Measurements from ENCODE around the gene SPR.

The SPR gene

DNA sequence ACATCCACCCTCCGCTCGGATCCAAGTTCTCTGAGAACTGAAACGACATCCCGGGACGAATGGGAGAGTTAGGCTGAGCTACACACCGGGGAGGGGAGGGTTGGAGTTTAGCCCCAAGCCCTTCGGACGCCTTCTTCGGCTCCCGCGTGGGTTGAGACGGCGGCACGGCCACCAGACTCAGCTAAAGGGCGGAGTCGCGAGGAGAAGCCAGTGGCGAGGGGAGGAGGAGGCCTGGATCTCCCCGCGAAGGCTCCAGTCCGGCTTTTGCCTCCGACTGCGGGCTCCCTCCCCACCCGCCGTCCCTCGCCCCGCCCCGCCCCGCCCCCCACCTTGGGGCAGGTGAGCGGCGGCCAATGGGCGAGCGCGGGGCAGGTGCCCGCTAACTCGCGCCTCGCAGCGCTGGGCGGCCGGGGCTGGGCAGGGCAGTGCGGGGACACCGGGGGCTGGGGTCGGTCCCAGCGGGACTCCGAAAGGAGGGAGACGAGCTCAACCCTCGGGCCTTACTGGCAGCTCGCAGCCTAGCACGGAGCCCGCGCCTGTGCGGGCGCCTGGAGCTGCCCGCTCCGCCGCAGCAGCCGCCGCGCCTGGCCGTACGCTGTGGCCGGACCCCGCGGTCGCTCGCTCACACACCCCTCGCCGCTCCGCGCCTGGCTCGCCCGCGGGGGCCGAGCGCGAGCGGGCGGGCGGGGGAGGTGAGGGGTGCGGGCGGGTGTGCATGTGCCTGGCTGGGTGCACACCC, 30.1 kb downstream of the SPR start, which contains the start of gene EMX1:
TSS of gene EMX1 (plus strand) at position 382 of the 739 bp plus-strand sequence. CDS start at position 716, 334 bp downstream.
- TF ChIP-seq, protein P1, sequence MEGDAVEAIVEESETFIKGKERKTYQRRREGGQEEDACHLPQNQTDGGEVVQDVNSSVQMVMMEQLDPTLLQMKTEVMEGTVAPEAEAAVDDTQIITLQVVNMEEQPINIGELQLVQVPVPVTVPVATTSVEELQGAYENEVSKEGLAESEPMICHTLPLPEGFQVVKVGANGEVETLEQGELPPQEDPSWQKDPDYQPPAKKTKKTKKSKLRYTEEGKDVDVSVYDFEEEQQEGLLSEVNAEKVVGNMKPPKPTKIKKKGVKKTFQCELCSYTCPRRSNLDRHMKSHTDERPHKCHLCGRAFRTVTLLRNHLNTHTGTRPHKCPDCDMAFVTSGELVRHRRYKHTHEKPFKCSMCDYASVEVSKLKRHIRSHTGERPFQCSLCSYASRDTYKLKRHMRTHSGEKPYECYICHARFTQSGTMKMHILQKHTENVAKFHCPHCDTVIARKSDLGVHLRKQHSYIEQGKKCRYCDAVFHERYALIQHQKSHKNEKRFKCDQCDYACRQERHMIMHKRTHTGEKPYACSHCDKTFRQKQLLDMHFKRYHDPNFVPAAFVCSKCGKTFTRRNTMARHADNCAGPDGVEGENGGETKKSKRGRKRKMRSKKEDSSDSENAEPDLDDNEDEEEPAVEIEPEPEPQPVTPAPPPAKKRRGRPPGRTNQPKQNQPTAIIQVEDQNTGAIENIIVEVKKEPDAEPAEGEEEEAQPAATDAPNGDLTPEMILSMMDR (conservative IDR thresholded peaks at IDR 0.05), result no peak
- H3K27ac ChIP-seq, result peak within 1 kb of the TSS; percentile 69

DNA sequence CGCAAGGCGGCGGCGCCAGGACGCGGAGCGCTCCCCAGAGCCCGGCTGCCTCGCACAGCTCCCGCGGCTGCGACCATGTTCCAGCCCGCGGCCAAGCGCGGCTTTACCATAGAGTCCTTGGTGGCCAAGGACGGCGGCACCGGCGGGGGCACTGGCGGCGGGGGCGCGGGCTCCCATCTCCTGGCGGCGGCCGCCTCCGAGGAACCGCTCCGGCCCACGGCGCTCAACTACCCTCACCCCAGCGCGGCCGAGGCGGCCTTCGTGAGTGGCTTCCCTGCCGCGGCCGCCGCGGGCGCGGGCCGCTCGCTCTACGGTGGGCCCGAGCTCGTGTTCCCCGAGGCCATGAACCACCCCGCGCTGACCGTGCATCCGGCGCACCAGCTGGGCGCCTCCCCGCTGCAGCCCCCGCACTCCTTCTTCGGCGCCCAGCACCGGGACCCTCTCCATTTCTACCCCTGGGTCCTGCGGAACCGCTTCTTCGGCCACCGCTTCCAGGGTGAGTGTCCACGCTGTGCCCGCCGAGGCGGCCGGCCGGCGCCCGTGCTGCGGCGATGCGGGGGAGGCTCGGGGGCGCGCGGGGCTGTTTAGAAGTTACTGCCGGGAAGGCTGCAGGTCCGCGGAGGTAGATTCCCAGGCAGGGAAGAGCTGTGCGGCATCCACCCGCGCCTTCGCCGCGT, 30.8 kb downstream of the SPR start:
- H3K27ac ChIP-seq, result peak overlapping the region; percentile 69
- TF ChIP-seq, protein P1 (conservative IDR thresholded peaks at IDR 0.05), result no peak

DNA sequence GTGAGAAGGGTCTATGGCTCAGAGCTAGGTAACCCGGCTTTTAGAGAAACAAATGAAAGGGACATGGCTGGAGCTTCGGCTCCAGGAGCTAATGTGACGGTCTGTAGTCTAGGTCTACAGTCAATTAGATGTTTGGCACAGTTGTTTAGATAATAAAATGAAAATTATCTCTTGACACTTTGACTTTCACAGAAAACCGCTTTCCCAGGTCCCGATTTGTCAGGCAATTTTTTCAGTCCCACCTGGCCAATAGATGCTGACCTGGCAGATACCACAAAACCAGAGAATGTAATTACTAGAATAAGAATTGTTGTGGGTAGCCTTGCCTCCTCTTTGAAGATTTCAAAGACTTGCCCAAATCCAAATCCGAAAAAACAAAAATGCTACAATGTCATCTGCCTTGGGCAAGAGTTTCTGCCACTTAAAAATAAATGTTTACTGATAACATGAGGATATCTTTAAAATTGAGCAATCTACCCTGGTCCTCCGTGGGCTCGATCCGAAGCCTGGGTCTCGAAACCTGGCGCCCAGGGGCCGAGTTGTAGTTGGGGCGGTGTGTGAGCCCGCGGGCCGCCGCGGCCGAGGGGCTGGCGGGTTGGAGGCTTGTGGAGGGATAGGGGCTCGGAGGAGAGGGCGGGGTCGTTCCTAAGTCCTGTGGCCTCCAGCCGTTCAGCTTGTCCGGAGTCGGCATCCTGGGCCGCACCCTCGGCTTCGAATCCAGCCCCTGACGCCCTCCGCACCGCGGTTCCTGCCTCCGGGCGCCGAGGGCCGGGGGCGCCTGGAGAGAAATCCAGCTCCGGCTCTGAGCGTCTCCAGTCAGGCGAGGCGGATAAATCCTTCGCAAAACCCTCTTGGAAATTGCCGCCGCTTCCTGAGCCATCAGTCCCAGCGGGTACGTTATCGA, 32.5 kb downstream of the SPR start:
- TF ChIP-seq, protein P1 (conservative IDR thresholded peaks at IDR 0.05), result no peak
- H3K27ac ChIP-seq, result peak overlapping the region; percentile 69; the same call in 1 of the 2 replicates

DNA sequence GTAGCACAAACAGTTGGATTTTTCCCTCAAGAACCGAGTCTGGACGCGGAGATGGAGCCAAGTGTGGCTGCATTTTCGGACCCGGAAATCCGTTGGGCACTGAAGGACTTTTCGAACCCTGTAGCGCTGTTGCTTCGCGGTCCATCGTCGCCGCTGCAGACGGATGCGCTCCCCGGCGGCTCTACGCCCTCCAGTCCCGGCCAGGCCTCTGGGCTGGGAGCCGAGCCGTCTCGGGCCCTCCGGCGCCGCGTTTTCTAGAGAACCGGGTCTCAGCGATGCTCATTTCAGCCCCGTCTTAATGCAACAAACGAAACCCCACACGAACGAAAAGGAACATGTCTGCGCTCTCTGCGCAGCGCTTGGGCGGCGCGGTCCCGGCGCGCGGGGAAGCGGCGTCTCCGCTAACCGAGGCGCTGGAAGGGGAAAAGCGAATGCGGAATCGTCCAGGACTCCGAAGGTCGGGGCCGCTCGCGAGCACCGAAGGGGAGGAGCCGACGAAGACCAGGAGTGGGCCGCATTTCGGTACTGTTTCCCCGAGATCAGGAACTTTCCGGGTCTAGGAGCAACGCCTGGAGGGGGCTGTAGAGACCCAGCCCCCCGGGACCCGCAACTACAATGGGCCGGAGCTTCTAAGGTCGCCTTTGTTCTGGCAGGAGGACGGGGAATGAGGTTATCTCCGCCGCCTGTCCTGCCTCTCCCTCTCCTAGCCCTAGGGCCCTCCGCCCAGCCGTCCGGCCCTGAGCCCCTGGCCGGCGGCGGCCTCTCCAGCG, 33.3 kb downstream of the SPR start:
- H3K27ac ChIP-seq, result no peak overlapping the region
- TF ChIP-seq, protein P1 (conservative IDR thresholded peaks at IDR 0.05), result no peak

DNA sequence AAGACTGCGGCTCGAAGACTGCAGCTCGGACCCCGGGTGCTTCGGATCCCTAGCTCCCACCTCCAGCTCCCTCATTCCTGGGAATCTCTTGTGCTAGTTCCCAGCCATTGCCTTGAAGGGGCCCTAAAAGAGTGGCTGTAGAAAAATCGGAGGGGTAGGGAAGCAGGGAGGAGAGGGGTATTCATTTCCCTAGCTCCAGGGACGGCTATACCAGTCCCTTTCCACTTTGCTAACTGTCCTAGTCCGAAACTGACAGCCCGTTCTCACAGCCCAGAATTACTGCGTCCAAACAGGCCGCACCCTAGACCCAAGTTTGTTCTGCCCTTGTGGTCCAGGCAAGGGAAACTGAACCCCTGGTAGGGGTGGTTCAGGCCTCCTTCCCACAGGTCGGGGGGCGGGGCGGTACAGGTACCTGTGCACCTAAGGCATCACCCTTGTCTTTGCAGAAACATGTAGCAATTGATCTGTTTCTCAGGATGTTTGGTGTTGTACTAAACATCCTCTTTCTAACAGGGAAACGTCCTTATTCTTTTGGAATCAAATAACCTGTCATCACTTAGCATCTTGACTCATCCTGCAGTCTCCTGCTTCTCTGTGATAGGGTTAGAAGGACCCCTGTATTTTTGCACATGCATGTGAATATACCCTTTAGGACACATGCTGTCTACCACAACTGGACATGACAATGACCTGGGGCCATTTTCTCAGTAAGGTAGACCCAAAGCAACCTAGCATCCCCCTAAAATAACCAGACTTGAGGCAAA, 34.1 kb downstream of the SPR start:
- TF ChIP-seq, protein P1 (conservative IDR thresholded peaks at IDR 0.05), result no peak

DNA sequence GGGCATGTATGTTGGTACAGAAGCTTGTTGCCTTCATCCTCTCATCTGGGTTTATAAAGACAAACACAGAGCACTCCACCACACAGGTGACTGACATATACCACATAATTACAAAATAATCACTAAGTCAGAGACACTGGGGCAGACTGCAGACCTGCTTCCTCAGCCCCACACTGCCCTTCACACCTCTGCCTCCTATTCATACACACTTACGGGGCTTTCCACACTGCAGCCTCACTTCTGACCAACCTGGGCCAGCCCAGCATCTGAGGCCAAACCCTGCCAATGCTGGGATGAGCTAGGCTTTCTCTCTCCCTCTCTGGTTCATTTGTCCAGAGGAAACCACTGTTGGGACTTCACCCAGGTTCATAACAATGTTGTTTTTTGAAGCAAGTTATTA, 34.6 kb downstream of the SPR start:
- H3K27ac ChIP-seq, result no peak overlapping the region
- TF ChIP-seq, protein P1 (conservative IDR thresholded peaks at IDR 0.05), result no peak

More for the DNA sequence above, 34.1 kb downstream of the SPR start:
- H3K27ac ChIP-seq, result no peak overlapping the region

All from VCaP (cell line).